H1 (cell line): ENCODE results near the gene SWI5. TPM values are rescaled to one million over a fixed set of nuclear protein-coding genes. Genes with fewer than 3 reads are reported as not detected.

Experiments
- CTCF ChIA-PET: fragments of 300-600 bp; sonication (Branson Sonifier 250); formaldehyde crosslinking; loops from one replicate; lab custom pipeline; 2021; ENCODE audit not compliant: partially characterized antibody; lab: Charles Lee
- POLR2A ChIA-PET: fragments of 300-600 bp; sonication (Branson Sonifier 250); formaldehyde crosslinking; loops from one replicate; lab custom pipeline; 2021; ENCODE audit warnings: inconsistent platforms; ENCODE audit not compliant: partially characterized antibody; lab: Charles Lee
- DNase-seq, 2 experiments: peaks; one replicate each; pipeline versions ENCODE4 v3.0.0 to v3.0.0-alpha.2; 2010 to 2022; ENCODE audit warnings: low spot score in 2 of 2, low read depth in 1 of 2, mixed read lengths in 1 of 2
- FAIRE-seq: peaks from 2 replicates; lab custom pipeline; 2011; peaks lifted over from hg19 to GRCh38; lab: Jason Lieb, UNC
- H2AFZ ChIP-seq: 2 replicates; pipeline ENCODE4 v1.8.1; 2012; ENCODE audit warnings: low read length, inconsistent platforms
- H2AK5ac ChIP-seq: 2 replicates; pipeline ENCODE4 v1.6.1; 2013; ENCODE audit warnings: low read depth, low read length
- H2BK120ac ChIP-seq: replicated peaks from 2 replicates; pipeline ENCODE3; 2013; ENCODE audit warnings: low read depth, low read length, inconsistent platforms
- H2BK12ac ChIP-seq: 2 replicates; pipeline ENCODE4 v1.6.1; 2013; ENCODE audit warnings: low read depth, low read length
- H2BK15ac ChIP-seq: 2 replicates; pipeline ENCODE4 v1.6.1; 2013; ENCODE audit warnings: low read length
- H2BK20ac ChIP-seq: 2 replicates; pipeline ENCODE4 v1.6.1; 2013; ENCODE audit warnings: low read length
- H2BK5ac ChIP-seq: 2 replicates; pipeline ENCODE4 v1.6.1; 2013; ENCODE audit warnings: low read depth, low read length
- H3K14ac ChIP-seq: 2 replicates; pipeline ENCODE4 v1.6.1; 2013; ENCODE audit warnings: inconsistent platforms; ENCODE audit not compliant: insufficient read length
- H3K18ac ChIP-seq: 2 replicates; pipeline ENCODE4 v1.6.1; 2013; ENCODE audit warnings: low read length; ENCODE audit errors: extremely low read depth
- H3K23ac ChIP-seq: 2 replicates; pipeline ENCODE4 v1.6.1; 2013; ENCODE audit warnings: inconsistent platforms; ENCODE audit not compliant: insufficient read length
- H3K23me2 ChIP-seq: 2 replicates; pipeline ENCODE4 v1.6.1; 2013; ENCODE audit warnings: low read depth, low read length
- H3K27ac ChIP-seq: 2 replicates; pipeline ENCODE4 v1.6.1; 2011; ENCODE audit warnings: low read depth, low read length, inconsistent platforms
- H3K27me3 ChIP-seq, 4 experiments: replicated peaks in 1 of 4; 1 replicate in 1 of 4; 2 replicates in 3 of 4; pipeline versions ENCODE4 v1.6.1 to v1.8.1; 2011 to 2013; ENCODE audit warnings: low read length in 3 of 4, mild to moderate bottlenecking in 3 of 4, inconsistent platforms in 2 of 4, mixed read lengths in 2 of 4, moderate library complexity in 1 of 4; ENCODE audit not compliant: control insufficient read depth in 3 of 4, insufficient read depth in 3 of 4; ENCODE audit errors: extremely low read depth in 1 of 4
- H3K36me3 ChIP-seq, 4 experiments: 2 replicates each; pipeline versions ENCODE4 v1.6.1 to v1.8.1; 2011 to 2013; ENCODE audit warnings: mild to moderate bottlenecking in 4 of 4, low read length in 3 of 4, moderate library complexity in 2 of 4, control low read depth in 1 of 4, inconsistent platforms in 1 of 4; ENCODE audit not compliant: insufficient read depth in 4 of 4, control insufficient read depth in 2 of 4
- H3K4ac ChIP-seq: replicated peaks from 2 replicates; pipeline ENCODE3; 2013; ENCODE audit warnings: low read length, low read depth, mixed read lengths, inconsistent platforms; ENCODE audit not compliant: insufficient read length
- H3K4me1 ChIP-seq, 4 experiments: replicated peaks in 1 of 4; 1 replicate in 1 of 4; 2 replicates in 3 of 4; pipeline versions ENCODE4 v1.6.1 to v1.8.1; 2011 to 2013; ENCODE audit warnings: low read length in 3 of 4, inconsistent platforms in 2 of 4, mixed read lengths in 1 of 4; ENCODE audit not compliant: insufficient read depth in 4 of 4, control insufficient read depth in 3 of 4
- H3K4me2 ChIP-seq, 2 experiments: 2 replicates each; pipeline versions ENCODE4 v1.6.1 to v1.8.1; 2011 to 2013; ENCODE audit warnings: low read depth in 2 of 2, low read length in 2 of 2, control low read depth in 1 of 2, inconsistent platforms in 1 of 2, mild to moderate bottlenecking in 1 of 2; ENCODE audit not compliant: insufficient read depth in 1 of 2
- H3K4me3 ChIP-seq, 4 experiments: fragments of 200-600, 300-600 bp in 1 of 4; sonication (generic), shearing (Covaris generic), sonication (Bioruptor Twin) in 1 of 4; 2 replicates each; pipeline versions ENCODE4 v1.5.1 to v1.8.1; 2011 to 2016; ENCODE audit warnings: low read length in 4 of 4, low read depth in 3 of 4, control low read depth in 2 of 4, inconsistent platforms in 2 of 4, mild to moderate bottlenecking in 2 of 4, mixed read lengths in 1 of 4, moderate library complexity in 1 of 4; ENCODE audit not compliant: insufficient read depth in 2 of 4; ENCODE audit errors: extremely low read depth in 1 of 4
- H3K56ac ChIP-seq: replicated peaks from 2 replicates; pipeline ENCODE3; 2013; ENCODE audit warnings: low read depth, mild to moderate bottlenecking, mixed read lengths, low read length, inconsistent platforms; ENCODE audit not compliant: insufficient read length
- H3K79me1 ChIP-seq: 2 replicates; pipeline ENCODE4 v1.6.1; 2013; ENCODE audit warnings: low read depth, low read length, control low read depth
- H3K79me2 ChIP-seq, 2 experiments: 2 replicates each; pipeline versions ENCODE4 v1.6.1 to v1.8.1; 2012 to 2013; ENCODE audit warnings: low read length in 2 of 2, mild to moderate bottlenecking in 2 of 2, inconsistent platforms in 1 of 2; ENCODE audit not compliant: insufficient read depth in 2 of 2, control insufficient read depth in 1 of 2
- H3K9ac ChIP-seq, 4 experiments: replicated peaks in 1 of 4; 1 replicate in 1 of 4; 2 replicates in 3 of 4; pipeline versions ENCODE4 v1.6.1 to v1.8.1; 2011 to 2013; ENCODE audit warnings: low read depth in 3 of 4, low read length in 3 of 4, control low read depth in 2 of 4, mild to moderate bottlenecking in 2 of 4, moderate library complexity in 2 of 4, inconsistent platforms in 1 of 4; ENCODE audit errors: extremely low read depth in 1 of 4
- H3K9me3 ChIP-seq, 2 experiments: 2 replicates each; pipeline versions ENCODE4 v1.6.1 to v1.8.1; 2012 to 2013; ENCODE audit warnings: mild to moderate bottlenecking in 2 of 2, moderate library complexity in 2 of 2, control low read depth in 1 of 2, inconsistent platforms in 1 of 2, low read depth in 1 of 2, low read length in 1 of 2, mixed read lengths in 1 of 2; ENCODE audit not compliant: insufficient read depth in 2 of 2
- H4K20me1 ChIP-seq, 2 experiments: replicated peaks in 1 of 2; 2 replicates each; pipeline versions ENCODE3 to v1.8.1; 2011 to 2013; ENCODE audit warnings: inconsistent platforms in 2 of 2, low read length in 2 of 2, mild to moderate bottlenecking in 1 of 2; ENCODE audit not compliant: insufficient read depth in 2 of 2, control insufficient read depth in 1 of 2
- H4K5ac ChIP-seq: 2 replicates; pipeline ENCODE4 v1.6.1; 2013; ENCODE audit warnings: low read length, low read depth, mixed read lengths, inconsistent platforms; ENCODE audit not compliant: insufficient read length
- H4K8ac ChIP-seq: 2 replicates; pipeline ENCODE4 v1.8.0; 2013; ENCODE audit warnings: mild to moderate bottlenecking, moderate library complexity, low read length, inconsistent platforms; ENCODE audit not compliant: insufficient read depth; ENCODE audit errors: extremely low read depth
- H4K91ac ChIP-seq: replicated peaks from 2 replicates; pipeline ENCODE3; 2013; ENCODE audit warnings: low read length, mixed read lengths, inconsistent platforms; ENCODE audit not compliant: insufficient read length
- ASH2L ChIP-seq: fragments of 200-600, 300-600 bp; sonication (generic); IDR thresholded peaks from one replicate; pipeline ENCODE4 v1.7.1; 2017; ENCODE audit warnings: low read length
- BCL11A ChIP-seq, 2 experiments: IDR thresholded peaks; one replicate each; pipeline ENCODE4 v1.6.1; 2011; ENCODE audit warnings: low read depth in 2 of 2, low read length in 2 of 2, mild to moderate bottlenecking in 2 of 2
- CBX8 ChIP-seq: fragments of 300-800, 300-1000 bp; sonication (generic); IDR thresholded peaks from 2 replicates; pipeline ENCODE4 v1.7.1; 2016; ENCODE audit warnings: low read depth, low read length, borderline replicate concordance
- CTBP2 ChIP-seq: IDR thresholded peaks from 2 replicates; pipeline ENCODE4 v1.7.0; 2011; ENCODE audit warnings: borderline replicate concordance, mild to moderate bottlenecking, moderate library complexity, mixed read lengths, low read length; ENCODE audit not compliant: insufficient read depth, insufficient read length
- FOSL1 ChIP-seq: IDR thresholded peaks from 2 replicates; pipeline ENCODE4 v1.6.1; 2011; ENCODE audit warnings: mild to moderate bottlenecking, low read depth, low read length, moderate library complexity; ENCODE audit not compliant: insufficient read depth
- KDM1A ChIP-seq: fragments of 200-600, 300-600 bp; sonication (generic); IDR thresholded peaks from 2 replicates; pipeline ENCODE4 v1.7.1; 2016; ENCODE audit warnings: mild to moderate bottlenecking, low read length, borderline replicate concordance
- RXRA ChIP-seq: IDR thresholded peaks from 2 replicates; pipeline ENCODE4 v1.6.1; 2011; ENCODE audit warnings: low read depth, mild to moderate bottlenecking, low read length, moderate library complexity; ENCODE audit not compliant: insufficient read depth
- SIN3A ChIP-seq, 2 experiments: IDR thresholded peaks in 1 of 2; conservative IDR thresholded peaks in 1 of 2; 2 replicates each; pipeline ENCODE4 v1.6.1; 2011 to 2012; ENCODE audit warnings: low read length in 2 of 2, improper control_type of control experiment in 1 of 2, low read depth in 1 of 2, mild to moderate bottlenecking in 1 of 2
- SP4 ChIP-seq: IDR thresholded peaks from 2 replicates; pipeline ENCODE4 v1.6.1; 2012; ENCODE audit warnings: low read length, inconsistent platforms
- TAF1 ChIP-seq: IDR thresholded peaks from 2 replicates; pipeline ENCODE4 v1.6.1; 2011; ENCODE audit warnings: mild to moderate bottlenecking, low read depth, low read length
- TAF7 ChIP-seq: optimal IDR thresholded peaks from 2 replicates; pipeline ENCODE3; 2011; ENCODE audit warnings: low read depth, mild to moderate bottlenecking, inconsistent platforms, low read length, moderate library complexity, borderline replicate concordance
- TBP ChIP-seq: IDR thresholded peaks from 2 replicates; pipeline ENCODE4 v1.6.1; 2011; ENCODE audit warnings: low read depth, low read length, improper control_type of control experiment
- WGBS, 2 experiments: shearing (Covaris generic) in 1 of 2; methylation state at CpG; one replicate each; pipeline versions ENCODE4 v1.1.6 to v1.1.7; 2013 to 2015; ENCODE audit warnings: low lambda C conversion rate in 2 of 2, mixed read lengths in 2 of 2, inconsistent platforms in 1 of 2, low coverage in 1 of 2, missing lambda C conversion rate in 1 of 2; ENCODE audit not compliant: insufficient replicate concordance in 2 of 2, insufficient coverage in 1 of 2, insufficient read length in 1 of 2; ENCODE audit errors: extremely low coverage in 1 of 2, missing lambda C conversion rate in 1 of 2; 5-methylcytosine and 5-hydroxymethylcytosine counted together
- polyA plus RNA-seq, 7 experiments: library from polyadenylated mRNA; depleted of rRNA in 3 of 7; stranded (reverse) in 5 of 7; unstranded in 2 of 7; fragments of >200 nt in 5 of 7; fragments of 200-250 nt in 2 of 7; gene quantifications; 1 replicate in 5 of 7; 2 replicates in 1 of 7; 4 replicates in 1 of 7; pipeline versions ENCODE4 v1.2.1 to v1.2.3, GENCODE V29; 2011 to 2013; ENCODE audit warnings: missing spikeins in 2 of 7, mixed read lengths in 2 of 7
- total RNA-seq: library from RNA; stranded (reverse); fragmentation: NEBNext Ultra II Directional; extraction: Animal tissue kit (Norgen Biotek cat#: 25700); gene quantifications from 2 replicates; pipeline ENCODE4 v1.2.1, GENCODE V29; 2021
- TF ChIP-seq, protein P1 (sequence below): IDR thresholded peaks from 2 replicates; pipeline ENCODE4 v1.6.1; 2012; ENCODE audit warnings: inconsistent platforms

Gene SWI5
- total and polyA plus RNA-seq, 2 of the 8 experiments (the other 6 are each of a cell fraction or from before 2014, with no cell fraction given), result 29.0 to 59.5 TPM

DNA sequence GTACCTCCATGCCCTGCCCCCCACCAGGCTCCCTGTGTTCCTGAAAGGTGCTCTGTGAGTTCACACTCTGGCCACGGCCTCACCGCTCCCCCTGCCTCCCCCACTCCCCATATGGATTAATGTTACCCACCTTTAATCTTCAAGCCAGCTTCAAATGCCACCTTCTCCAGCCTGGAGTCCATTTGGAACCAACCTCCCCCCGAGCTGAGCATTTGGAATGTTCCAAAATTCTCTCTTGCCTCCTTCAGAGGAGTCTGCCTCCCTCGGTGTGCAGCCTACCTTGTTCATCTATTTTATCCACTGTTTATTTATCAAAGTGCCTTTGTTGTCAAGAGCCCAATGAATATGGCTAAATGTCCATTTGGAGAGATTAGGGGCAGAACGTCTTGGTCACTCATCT is 4.6 kb upstream of the SWI5 start:
- H2BK15ac ChIP-seq, result no peak overlapping the region
- no peak overlapping the region for H2AFZ ChIP-seq
- H3K27ac ChIP-seq, result no peak overlapping the region
- peaks cover 0 to 21% (median 9%) of the 10 kb centered on the region in 4 experiments; a peak in 6 of 8 replicates for H3K36me3 ChIP-seq
- no peak overlapping the region for H2BK5ac ChIP-seq
- H2AK5ac ChIP-seq, result no peak overlapping the region
- CTCF ChIA-PET, result interaction anchor here (0.6 kb wide), 1 partner anchor 239 kb away, joined by 3 read pairs; no protein-coding TSS in a partner anchor
- no peaks in the 10 kb centered on the region for H3K9me3 ChIP-seq
- DNase-seq, result no peak
- H4K5ac ChIP-seq, result no peak overlapping the region
- H3K14ac ChIP-seq, result no peak overlapping the region
- 85% methylated on average over 5 of the region's 5 CpGs; no CpG with 5 or more reads in 1 of the 2 experiments for WGBS, 2 experiments
- H3K9ac ChIP-seq, result no peak overlapping the region
- H3K27me3 ChIP-seq, result peaks cover 0 to 3% (median 0%) of the 10 kb centered on the region in 4 experiments; a peak in 1 of 7 replicates
- H3K23ac ChIP-seq, result no peak overlapping the region
- no peak overlapping the region for H2BK12ac ChIP-seq
- peaks cover 5% of the 10 kb centered on the region for H3K23me2 ChIP-seq
- no peak overlapping the region for H2BK120ac ChIP-seq
- H3K79me1 ChIP-seq, result no peaks in the 10 kb centered on the region
- no peak overlapping the region for H4K91ac ChIP-seq
- no peak overlapping the region for H3K18ac ChIP-seq
- no peak overlapping the region for H3K4ac ChIP-seq
- no peak for FAIRE-seq
- peaks cover 0 to 8% of the 10 kb centered on the region in 2 experiments; a peak in 1 of 4 replicates for H3K79me2 ChIP-seq
- H2BK20ac ChIP-seq, result no peak overlapping the region
- H4K8ac ChIP-seq, result no peak overlapping the region
- no peak overlapping the region for H3K4me2 ChIP-seq
- POLR2A ChIA-PET, result no interaction called here
- H3K4me3 ChIP-seq, result no peak overlapping the region
- no peak overlapping the region for H3K56ac ChIP-seq
- H4K20me1 ChIP-seq, result peaks cover 0 to 2% of the 10 kb centered on the region in 2 experiments
- peaks cover 0 to 4% (median 0%) of the 10 kb centered on the region in 4 experiments; a peak in 2 of 7 replicates for H3K4me1 ChIP-seq
- TF ChIP-seq SP4 (no peak), ASH2L (no peak), TBP (no peak), CBX8 (no peak), FOSL1 (no peak), BCL11A (IDR thresholded peaks at IDR 0.05; ENCODE audit: low read depth in 2 of 2, low read length in 2 of 2) (no peak), TAF7 (no peak), CTBP2 (no peak), TAF1 (no peak), KDM1A (no peak), RXRA (no peak), SIN3A (conservative IDR thresholded peaks at IDR 0.05 in 1 of 2, IDR thresholded peaks at IDR 0.05 in 1 of 2; ENCODE audit: low read depth in 1 of 2, low read length in 2 of 2) (no peak)
- TF ChIP-seq, protein P1, sequence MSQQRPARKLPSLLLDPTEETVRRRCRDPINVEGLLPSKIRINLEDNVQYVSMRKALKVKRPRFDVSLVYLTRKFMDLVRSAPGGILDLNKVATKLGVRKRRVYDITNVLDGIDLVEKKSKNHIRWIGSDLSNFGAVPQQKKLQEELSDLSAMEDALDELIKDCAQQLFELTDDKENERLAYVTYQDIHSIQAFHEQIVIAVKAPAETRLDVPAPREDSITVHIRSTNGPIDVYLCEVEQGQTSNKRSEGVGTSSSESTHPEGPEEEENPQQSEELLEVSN, result no peak
